Fibroblast of skin of back (primary cell): ENCODE data around the gene MYO10. TPM values are rescaled to one million over a fixed set of nuclear protein-coding genes. Genes with fewer than 3 reads are reported as not detected.
"Not testable (repeated sequence)": the region's sequence is repeated elsewhere in the genome, so short reads cannot be mapped to it uniquely, and the experiment has no call there.

Experiments
- DNase-seq: peaks from one replicate; pipeline ENCODE4 v3.0.0-alpha.2; 2013
- polyA plus RNA-seq, 2 experiments: library from polyadenylated mRNA; unstranded; fragments of 120-200 nt; gene quantifications; one replicate each; pipeline ENCODE4 v1.2.1, GENCODE V29; 2013; ENCODE audit not compliant: insufficient read length in 2 of 2

MYO10 gene
- polyA plus RNA-seq (2013, experiment 1 of 2; ENCODE audit: insufficient read length) = 48.3 TPM
- polyA plus RNA-seq (2013, experiment 2 of 2; ENCODE audit: insufficient read length) = 21.4 TPM

DNA sequence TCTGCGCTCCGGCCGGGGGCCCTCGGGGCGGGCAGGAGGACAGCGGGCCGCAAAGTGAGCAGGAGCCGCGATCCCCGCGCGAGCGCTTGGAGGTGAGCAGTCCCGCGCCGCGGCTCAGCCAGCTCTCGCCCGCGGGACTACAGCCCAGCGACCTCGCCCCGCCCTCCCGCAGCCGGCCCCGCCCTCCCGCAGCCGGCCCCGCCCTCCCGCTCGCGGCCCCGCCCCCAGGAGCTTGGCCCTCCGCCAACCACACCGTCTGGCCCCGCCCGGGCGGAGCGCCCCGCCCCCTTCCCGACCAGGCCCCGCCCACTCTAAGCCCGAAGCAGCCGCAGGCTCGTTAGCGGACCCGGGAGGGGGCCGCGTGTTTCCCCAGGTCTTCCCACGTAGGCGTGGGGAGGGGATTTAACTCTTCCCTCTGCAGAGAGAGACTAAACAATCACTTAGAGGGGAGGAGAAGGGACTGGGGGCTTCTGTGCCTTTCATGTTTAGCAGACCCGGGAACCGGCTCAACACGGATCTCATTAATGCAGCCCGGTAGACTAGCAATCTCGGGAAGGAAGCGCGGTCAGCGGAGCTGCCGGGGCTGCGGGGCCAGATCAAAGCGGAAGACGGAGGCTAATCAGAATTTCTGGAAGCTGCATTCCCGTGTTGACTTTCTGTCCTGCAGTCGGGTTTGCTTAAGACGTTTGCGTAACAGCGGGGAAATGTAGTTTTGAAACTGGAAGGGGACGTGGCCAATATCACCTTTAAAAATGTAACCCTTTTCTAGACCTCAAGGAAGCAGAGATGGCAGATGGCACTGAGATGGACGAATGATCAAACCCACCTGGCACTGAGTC lies at the start of gene MYO10:
Gene MYO10, minus strand, starts transcription at position 139 of the 839 bp plus-strand sequence. CDS start 480 bp downstream, outside the sequence.
- peak; percentile 68 for DNase-seq

DNA sequence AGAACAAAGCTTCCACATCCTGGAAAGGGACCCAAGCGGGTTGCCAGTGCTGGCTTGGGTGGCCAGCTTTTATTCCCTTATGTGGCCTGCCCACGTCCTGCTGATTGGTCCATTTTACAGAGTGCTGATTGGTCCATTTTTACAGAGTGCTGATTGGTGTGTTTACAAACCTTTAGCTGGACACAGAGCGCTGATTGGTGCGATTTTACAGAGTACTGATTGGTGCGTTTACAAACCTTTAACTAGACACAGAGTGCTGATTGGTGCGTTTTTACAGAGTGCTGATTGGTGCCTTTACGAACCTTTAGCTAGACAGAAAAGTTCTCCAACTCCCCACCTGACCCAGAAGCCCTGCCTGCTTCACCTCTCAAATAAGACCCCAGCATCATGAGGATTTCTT lies 49.2 kb upstream of the MYO10 start:
- not testable (repeated sequence) for DNase-seq

DNA sequence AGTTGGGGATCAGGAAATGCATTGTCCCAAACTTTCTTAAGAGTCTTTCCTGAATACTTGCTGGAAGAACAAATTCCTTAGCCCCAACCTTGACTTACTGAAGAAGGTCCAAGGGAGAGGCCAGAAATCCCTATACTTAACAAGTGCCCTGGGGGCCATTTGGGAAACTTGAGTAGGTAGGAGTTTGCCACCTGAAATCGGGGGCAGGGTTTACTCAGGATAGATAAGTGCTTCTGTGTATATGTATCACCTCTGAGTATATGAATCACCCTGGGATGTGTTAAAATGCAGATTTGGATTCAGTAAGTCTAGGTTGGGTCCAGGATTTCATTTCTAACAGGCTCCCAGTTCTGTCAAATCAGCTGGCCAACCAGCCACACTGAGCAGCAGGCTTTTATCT lies 47.9 kb upstream of the MYO10 start:
- no peak for DNase-seq

GRCh38 chr5:16983022-16983639 lies 47.0 kb upstream of the MYO10 start:
- DNase-seq = no peak

DNA sequence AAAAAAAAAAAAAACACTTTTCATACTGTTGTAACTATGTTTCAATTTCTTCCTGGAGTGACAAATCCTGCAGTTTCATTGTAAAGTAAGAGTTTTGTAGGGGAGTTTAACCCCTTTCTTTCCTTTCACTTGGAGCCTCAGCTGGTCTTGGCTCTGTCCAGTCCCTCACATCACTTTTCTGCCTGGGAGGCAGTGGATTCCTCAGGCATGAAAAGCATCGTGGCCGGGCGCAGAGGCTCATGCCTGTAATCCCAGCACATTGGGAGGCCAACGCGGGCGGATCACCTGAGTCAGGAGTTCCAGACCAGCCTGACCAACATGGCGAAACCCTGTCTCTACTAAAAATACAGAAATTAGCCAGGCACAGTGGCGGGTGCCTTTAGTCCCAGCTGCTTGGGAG lies 45.6 kb upstream of the MYO10 start:
- no peak for DNase-seq

DNA sequence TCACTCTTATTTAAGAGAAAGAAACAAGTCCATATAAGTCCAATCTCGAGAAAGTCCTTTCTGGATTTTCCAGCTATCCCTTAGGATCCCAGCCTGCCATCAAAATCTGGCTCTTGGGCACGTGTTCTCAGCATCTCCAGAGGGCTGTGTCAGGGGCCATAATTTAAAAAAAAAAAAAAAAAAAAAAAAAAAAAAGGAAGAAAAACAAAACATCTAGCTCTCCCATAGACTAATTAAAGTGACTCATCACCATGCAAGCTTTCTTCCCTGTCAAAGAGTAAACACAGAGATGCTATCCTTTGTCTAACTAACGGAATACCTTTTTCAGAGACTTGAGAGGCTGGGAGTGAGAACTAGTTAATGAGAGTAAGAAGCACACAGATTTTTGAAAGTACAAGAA lies 44.9 kb upstream of the MYO10 start:
- peak; percentile 46 for DNase-seq

DNA sequence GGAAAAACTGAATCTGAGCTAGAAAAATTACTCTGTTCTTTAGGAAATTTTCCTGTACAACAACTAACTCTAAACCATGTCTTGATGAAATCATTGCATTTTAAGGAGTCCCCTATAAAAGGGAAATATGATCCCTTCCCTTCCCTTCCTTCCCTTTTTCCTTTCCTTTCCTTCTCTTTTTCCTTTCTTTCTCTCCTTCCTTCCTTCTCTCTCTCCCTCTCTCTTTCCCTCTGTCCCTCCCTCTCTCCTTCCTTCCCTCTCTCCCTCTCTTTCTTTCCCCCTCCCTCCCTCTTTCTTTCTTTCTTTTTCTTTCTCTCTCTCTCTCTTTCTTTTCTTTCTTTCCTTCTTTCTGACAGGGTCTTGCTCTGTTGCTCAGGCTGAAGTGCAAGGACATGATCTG lies 42.2 kb upstream of the MYO10 start:
- no peak for DNase-seq

GRCh38 chr5:16976625-16977008 lies 40.5 kb upstream of the MYO10 start:
- no peak for DNase-seq

DNA sequence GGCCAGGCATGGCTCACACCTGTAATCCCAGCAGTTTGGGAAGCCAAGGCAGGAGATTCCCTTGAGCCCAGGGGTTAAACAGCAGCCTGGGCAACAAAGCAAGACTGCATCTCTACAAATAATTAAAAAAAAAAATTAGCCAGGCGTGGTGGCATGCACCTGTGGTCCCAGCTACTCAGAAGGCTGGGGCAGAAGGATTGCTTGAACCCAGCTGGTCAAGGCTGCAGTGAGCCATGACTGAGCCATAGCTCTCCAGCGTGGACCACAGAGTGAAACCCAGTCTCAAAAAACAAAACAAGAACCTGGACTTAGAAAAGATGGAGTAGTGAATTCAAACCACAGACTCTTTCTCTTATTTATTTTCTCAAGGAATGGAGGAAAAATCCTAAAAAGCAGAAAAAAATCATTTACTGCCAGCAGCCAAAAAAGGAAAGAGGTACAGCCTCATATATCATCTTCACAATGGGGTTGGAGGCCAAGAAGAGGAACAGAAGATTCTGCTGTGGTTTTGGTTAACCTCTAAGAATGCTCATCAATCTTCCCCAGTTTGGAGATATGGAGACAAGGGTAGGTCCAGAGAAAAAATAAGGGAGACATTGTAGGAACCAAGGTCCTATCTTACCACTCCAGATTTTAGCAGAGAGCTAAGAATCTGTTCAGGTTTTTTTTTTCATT lies 40.0 kb upstream of the MYO10 start:
- no peak for DNase-seq

DNA sequence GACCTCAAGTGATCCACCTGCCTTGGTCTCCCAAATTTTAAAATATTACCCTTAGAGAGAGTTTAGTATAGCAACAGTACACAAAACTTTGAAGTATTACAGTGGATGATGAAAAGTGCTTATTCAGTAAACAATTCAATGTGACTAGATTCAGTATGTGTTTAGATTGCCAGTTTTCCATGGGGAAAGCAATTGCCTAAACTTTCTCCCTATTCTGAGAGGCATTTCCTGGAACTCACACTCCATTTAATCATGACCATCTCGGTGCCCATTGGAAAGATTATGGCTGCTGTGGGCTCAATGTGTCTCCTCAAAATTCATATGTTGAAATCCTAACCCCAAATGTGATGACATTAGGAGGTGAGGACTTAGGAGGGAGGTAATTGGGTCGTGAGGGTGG lies 38.9 kb upstream of the MYO10 start:
- no peak for DNase-seq

DNA sequence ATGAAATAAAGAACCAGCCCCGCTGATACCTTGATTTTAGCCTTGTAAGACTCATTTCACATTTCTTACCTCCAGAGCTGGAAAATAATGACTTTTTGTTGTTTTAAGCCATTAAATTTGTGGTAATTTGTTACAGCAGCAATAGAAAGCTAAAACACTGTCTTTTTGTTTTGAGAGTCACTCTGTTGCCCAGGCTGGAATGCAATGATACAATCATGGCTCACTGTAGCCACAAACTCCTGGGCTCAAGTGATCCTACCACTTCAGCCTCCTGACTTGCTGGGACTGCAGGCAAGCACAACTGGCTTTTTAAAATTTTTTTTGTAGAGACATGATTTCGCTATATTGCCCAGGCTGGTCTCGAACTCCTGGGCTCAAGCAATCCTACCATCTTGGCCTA lies 34.7 kb upstream of the MYO10 start:
- DNase-seq = peak; percentile 64

- no peak for DNase-seq
Measured at GRCh38 chr5:16970260-16970659, 34.2 kb upstream of the MYO10 start.

DNA sequence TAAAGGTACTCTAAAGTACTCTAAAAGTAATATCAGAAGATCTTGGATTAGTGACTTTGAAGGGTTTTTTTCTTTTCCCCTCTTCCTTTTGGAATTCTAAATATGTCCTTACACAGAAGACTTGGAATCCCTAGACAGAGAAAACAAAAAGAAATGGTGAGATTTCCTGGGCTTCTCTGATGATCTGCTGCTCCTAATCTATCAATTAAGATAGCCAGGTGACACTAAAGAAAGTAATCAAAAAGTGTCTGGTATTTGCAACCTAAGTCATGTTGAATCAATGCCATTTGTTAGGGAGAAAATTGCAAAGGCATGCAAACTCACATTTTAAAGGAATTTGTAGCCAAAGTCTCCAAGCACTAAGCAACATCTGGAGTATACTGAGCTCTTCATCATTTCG lies 29.5 kb upstream of the MYO10 start:
- DNase-seq = peak; percentile 20

DNA sequence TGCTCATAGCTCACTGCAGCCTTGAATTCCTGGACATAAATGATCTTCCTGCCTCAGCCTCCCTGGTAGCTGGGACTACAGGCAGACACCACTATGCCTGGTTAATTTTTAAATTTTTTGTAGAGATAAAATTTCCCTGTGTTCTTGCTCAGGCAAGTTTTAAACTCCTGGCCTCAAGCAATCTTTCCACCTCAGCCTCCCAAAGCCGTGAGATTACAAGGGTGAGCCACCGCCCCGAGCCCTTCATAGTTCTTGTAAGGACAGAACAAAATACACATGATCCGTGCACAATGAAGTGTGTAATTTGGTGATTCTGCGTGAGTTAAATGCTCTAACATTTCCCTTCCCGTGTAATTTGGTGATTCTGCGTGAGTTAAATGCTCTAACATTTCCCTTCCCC lies 27.7 kb upstream of the MYO10 start:
- DNase-seq = no peak

- DNase-seq = no peak
Measured at GRCh38 chr5:16961131-16961530, 25.0 kb upstream of the MYO10 start.

GRCh38 chr5:16957304-16958196 lies 21.5 kb upstream of the MYO10 start:
- DNase-seq = peak; percentile 97

DNA sequence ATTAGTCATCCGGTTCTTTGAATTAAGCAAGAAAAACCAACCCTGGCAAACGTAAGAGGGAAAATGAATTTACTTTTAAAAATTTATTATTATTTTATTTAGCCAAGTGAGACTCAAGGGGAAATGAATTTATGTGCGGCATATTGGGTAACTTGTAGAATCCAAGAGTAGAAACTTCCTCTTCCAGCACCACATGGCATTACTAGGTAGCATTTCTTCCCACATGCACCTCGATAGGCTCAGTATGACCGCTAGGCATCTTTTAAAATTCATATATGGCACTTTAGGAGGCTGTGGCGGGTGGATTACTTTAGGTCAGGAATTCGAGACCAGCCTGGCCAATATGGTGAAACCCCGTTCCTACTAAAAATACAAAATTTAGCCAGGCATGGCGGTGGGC lies 17.6 kb upstream of the MYO10 start:
- DNase-seq = no peak

GRCh38 chr5:16952968-16953671 lies 17.0 kb upstream of the MYO10 start:
- no peak for DNase-seq

GRCh38 chr5:16946725-16947124 lies 10.6 kb upstream of the MYO10 start:
- DNase-seq = no peak

DNA sequence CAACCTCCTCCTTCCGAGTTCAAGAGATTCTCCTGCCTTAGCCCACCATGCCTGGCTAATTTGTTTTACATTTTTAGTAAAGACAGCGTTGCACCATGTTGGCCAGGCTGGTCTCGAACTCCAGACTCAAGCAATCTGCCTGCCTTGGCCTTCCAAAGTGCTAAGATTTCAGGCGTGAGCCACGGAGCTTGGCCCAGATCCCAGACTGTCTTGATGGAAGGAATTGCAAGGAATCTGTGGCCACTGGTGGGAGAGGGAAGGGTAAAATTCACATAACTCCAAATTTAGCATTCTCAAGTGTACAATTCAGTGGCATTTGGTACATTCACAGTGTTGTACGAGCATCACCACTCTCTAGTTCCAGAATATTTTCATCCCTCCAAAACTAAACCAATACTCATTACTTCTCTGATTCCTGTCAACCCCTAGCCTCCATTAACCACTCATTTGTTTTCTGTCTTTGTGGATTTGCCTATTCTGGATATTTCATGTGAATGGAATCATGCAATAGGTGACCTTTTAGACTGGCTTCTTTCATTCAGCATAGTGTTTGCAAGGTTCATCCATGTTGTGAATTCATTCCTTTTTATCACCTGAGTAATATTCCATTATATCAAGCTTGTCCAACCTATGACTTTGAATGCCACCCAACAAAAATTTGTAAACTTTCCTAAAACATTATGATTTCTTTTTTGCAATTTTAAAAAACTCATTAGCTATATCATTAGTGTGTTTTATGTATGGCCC lies 8.9 kb upstream of the MYO10 start:
- DNase-seq = no peak
